Gastroesophageal sphincter (tissue), 3 donors: Measurements from ENCODE around the gene MTERF2.

Source experiments
- CTCF ChIP-seq, 4 experiments: fragments of 200-600 bp in 2 of 4; fragments of 450-650 bp in 2 of 4; sonication (generic) in 1 of 4; IDR thresholded peaks; one replicate each; pipeline ENCODE4 v1.5.1; 2017 to 2019; ENCODE audit warnings: antibody characterized with exemption in 4 of 4, mild to moderate bottlenecking in 2 of 4, moderate library complexity in 2 of 4
- EP300 ChIP-seq: sonication (generic); formaldehyde crosslinking; IDR thresholded peaks from one replicate; pipeline ENCODE4 v1.6.1; 2017; ENCODE audit warnings: antibody characterized with exemption, mild to moderate bottlenecking
- POLR2A ChIP-seq, 2 donors: fragments of 450-650 bp; IDR thresholded peaks; one replicate each; pipeline ENCODE4 v1.6.1; 2017; ENCODE audit warnings: antibody characterized with exemption in 2 of 2, mild to moderate bottlenecking in 2 of 2, moderate library complexity in 1 of 2

- no peak for TF ChIP-seq CTCF (IDR thresholded peaks at IDR 0.05)
- TF ChIP-seq EP300, result no peak
- no peak for TF ChIP-seq POLR2A (IDR thresholded peaks at IDR 0.05)
Observed at GRCh38 chr12:106962286-106962685, 24.7 kb downstream of the MTERF2 start.
